ENCODE measurements around the gene GCNT4.

The GCNT4 gene

GRCh38 chr5:75051217-75051751 lies 1.1 kb downstream of the GCNT4 start:
- DNase-seq (ENCODE audit: low read depth, low spot score): no peak

GRCh38 chr5:75050415-75050814 lies 1.9 kb downstream of the GCNT4 start:
- no peak for DNase-seq (ENCODE audit: low read depth, low spot score)

- DNase-seq (ENCODE audit: low read depth, low spot score): peak; percentile 35
Observed at GRCh38 chr5:75049456-75050351, 2.7 kb downstream of the GCNT4 start.

- DNase-seq (ENCODE audit: low read depth, low spot score): no peak
Observed at GRCh38 chr5:75048457-75048953, 3.9 kb downstream of the GCNT4 start.

- no peak for DNase-seq (ENCODE audit: low read depth, low spot score)
Observed at GRCh38 chr5:75047356-75047755, 5.0 kb downstream of the GCNT4 start.

- no peak for DNase-seq (ENCODE audit: low read depth, low spot score)
Observed at GRCh38 chr5:75046366-75047142, 5.8 kb downstream of the GCNT4 start.

GRCh38 chr5:75045071-75045470 lies 7.3 kb downstream of the GCNT4 start:
- DNase-seq (ENCODE audit: low read depth, low spot score): no peak

- no peak for DNase-seq (ENCODE audit: low read depth, low spot score)
Observed at GRCh38 chr5:75044406-75044805, 8.0 kb downstream of the GCNT4 start.

- DNase-seq (ENCODE audit: low read depth, low spot score): no peak
Observed at GRCh38 chr5:75043633-75044264, 8.6 kb downstream of the GCNT4 start.

- no peak for DNase-seq (ENCODE audit: low read depth, low spot score)
Observed at GRCh38 chr5:75042522-75042921, 9.8 kb downstream of the GCNT4 start.

GRCh38 chr5:75040973-75041372 lies 11.4 kb downstream of the GCNT4 start:
- no peak for DNase-seq (ENCODE audit: low read depth, low spot score)

GRCh38 chr5:75037106-75037505 lies 15.3 kb downstream of the GCNT4 start:
- no peak for DNase-seq (ENCODE audit: low read depth, low spot score)

- no peak for DNase-seq (ENCODE audit: low read depth, low spot score)
Observed at GRCh38 chr5:75034137-75034739, 18.1 kb downstream of the GCNT4 start.

GRCh38 chr5:75031366-75031765 lies 21.0 kb downstream of the GCNT4 start:
- DNase-seq (ENCODE audit: low read depth, low spot score): no peak

- no peak for DNase-seq (ENCODE audit: low read depth, low spot score)
Observed at GRCh38 chr5:75028090-75028489, 24.3 kb downstream of the GCNT4 start.

- DNase-seq (ENCODE audit: low read depth, low spot score): no peak
Observed at GRCh38 chr5:75023368-75024159, 28.8 kb downstream of the GCNT4 start.

GRCh38 chr5:75021800-75022199 lies 30.6 kb downstream of the GCNT4 start:
- no peak for DNase-seq (ENCODE audit: low read depth, low spot score)

GRCh38 chr5:75021219-75021618 lies 31.1 kb downstream of the GCNT4 start:
- DNase-seq (ENCODE audit: low read depth, low spot score): no peak

- no peak for DNase-seq (ENCODE audit: low read depth, low spot score)
Observed at GRCh38 chr5:75020016-75020656, 32.2 kb downstream of the GCNT4 start.

Data from activated naive CD8-positive, alpha-beta T cell treated with anti-CD3 and anti-CD28 coated beads, Interleukin-2, amount 50 U/mL, for 16 hours (primary cell).